HG02759 (cell line): Measurements from ENCODE around the gene TIPARP.
"Not testable (repeated sequence)": the region's sequence is repeated elsewhere in the genome, so short reads cannot be mapped to it uniquely, and the experiment has no call there.

Experiments used
- ATAC-seq: cut with Tn5 transposase; IDR thresholded peaks from one replicate; pipeline ENCODE4 v1.9.1; 2021; ENCODE audit warnings: mild to moderate bottlenecking, moderate library complexity; ENCODE audit not compliant: unreplicated experiment

Gene TIPARP

DNA sequence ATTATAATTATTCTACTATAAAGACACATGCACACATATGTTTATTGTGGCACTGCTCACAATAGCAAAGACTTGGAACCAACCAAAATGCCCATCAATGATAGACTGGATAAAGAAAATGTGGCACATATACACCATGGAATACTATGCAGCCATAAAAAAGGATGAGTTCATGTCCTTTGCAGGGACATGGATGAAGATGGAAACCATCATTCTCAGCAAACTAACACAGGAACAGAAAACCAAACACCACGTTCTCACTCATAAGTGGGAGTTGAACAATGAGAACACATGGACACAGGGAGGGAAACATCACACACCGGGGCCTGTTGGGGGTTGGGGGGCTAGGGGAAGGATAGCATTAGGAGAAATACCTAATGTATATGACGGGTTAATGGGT, 62.7 kb downstream of the TIPARP start:
- ATAC-seq, result not testable (repeated sequence)

DNA sequence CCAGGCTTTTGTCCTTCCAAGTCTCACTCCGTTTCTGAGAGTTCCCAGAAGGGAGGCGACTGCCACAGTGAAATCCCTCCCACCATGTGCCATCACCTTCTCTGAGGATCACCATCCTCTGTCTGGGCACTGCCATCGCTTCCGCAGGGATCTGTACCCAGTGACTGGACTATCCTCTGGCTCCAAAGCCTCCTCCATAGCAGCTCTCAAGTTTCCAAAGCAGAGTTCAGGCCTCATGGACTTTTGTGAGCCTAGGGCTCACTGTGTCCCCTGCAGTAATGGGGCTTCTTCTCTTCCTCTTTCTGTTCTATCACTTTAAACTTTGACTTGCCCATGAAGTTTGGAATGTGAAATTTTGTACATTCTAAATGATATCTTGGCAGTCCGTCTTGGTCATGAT, 63.9 kb downstream of the TIPARP start:
- no peak for ATAC-seq

GRCh38 chr3:156739976-156740375, 65.6 kb downstream of the TIPARP start:
- ATAC-seq, result no peak

- not testable (repeated sequence) for ATAC-seq
These were observed 66.2 kb downstream of the TIPARP start for GRCh38 chr3:156740581-156740980.

DNA sequence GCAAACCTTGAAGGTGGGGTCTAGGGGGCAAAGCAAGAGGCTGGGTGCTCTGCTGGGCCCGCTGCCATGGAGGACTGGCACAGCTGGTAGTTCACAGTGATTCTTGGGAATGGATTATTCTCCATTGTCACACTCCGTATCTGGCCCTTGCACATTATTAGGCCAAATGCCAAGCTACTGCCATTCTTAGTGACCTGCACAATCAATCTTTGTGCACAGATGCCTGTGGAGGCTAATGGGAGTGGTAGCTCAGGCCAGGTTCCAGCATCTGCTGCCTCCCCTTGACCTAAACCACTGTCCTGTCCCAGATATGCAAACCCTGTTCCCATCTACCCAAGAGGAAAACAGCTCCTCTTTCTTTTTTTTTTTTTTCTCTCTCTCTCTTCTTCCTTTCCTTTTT, 67.5 kb downstream of the TIPARP start:
- no peak for ATAC-seq

DNA sequence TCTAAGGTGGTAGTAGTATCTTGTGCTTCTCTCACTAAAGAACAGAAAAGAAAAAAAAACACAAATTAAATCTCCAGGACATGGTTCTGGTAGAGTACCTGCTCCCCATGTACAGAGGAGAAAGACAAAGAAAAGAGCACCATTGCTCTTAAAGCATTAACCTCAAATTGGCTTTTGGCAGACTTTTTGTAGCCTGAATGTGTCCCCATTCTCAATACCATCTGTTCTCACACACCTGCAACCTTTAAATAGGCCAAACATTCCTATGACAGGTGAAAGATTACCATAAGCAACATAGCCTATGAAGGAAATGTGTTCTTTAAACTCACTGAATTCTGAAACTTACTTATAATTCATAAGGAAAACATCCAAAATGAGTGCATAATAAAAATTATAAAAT, 68.0 kb downstream of the TIPARP start:
- no peak for ATAC-seq

- no peak for ATAC-seq
These were observed 69.5 kb downstream of the TIPARP start for GRCh38 chr3:156743859-156744258.

- no peak for ATAC-seq
These were observed 70.2 kb downstream of the TIPARP start for GRCh38 chr3:156744631-156745030.

DNA sequence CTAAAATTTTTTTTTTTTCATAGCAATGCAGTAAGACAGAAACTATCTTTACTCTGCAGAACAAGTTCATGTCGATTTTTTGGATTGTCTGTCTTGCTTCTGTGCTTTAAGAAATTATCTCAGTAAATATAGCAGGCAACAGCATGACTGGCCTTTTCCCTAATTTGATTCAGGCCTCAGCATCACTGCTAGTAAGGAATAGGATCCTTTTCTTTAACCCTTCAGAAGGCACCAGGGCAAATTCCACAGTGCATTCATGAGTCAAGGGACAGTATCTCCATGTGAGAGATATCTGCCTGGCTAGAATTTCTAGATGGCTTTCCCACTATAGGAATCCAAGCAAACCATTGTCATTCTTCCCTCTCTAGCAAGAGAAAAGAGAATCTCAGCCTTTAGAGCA, 71.4 kb downstream of the TIPARP start:
- no peak for ATAC-seq

DNA sequence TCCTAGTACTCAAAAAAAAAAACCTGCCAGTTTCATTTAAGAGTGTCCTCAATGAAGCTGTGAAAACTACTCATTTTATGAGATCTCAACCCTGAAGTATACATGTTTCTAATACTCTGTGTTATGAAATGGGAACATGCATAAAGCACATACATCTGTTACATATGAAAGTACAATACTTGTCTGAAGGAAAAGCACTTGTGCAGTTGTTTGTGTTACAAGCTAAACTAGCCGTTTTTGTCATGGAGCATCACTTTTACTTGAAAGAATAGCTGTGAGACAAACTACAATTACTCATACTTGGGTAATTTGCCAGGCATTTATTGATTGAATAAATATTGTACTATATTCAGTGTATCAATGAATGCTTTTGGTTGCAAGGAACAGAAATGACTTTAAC, 72.7 kb downstream of the TIPARP start:
- no peak for ATAC-seq

DNA sequence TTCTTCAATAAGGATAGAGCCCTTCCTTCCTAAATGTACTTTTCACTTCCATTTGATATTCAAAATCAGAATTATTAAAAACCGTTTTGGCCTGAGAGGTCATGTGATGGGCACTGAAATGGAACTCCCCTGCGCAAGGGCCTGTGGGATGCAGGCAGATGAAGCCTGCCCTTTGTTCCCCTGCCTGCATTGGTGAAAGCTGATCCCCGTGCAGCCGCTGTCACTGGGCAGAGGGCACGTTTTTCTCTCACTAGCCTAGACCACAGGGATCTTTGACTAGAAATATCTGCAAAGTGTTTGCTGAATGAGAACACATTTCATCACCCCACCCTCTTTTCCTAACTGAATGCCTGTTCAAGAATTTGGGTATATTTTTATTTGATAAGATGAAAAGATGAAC, 74.9 kb downstream of the TIPARP start:
- ATAC-seq, result no peak

DNA sequence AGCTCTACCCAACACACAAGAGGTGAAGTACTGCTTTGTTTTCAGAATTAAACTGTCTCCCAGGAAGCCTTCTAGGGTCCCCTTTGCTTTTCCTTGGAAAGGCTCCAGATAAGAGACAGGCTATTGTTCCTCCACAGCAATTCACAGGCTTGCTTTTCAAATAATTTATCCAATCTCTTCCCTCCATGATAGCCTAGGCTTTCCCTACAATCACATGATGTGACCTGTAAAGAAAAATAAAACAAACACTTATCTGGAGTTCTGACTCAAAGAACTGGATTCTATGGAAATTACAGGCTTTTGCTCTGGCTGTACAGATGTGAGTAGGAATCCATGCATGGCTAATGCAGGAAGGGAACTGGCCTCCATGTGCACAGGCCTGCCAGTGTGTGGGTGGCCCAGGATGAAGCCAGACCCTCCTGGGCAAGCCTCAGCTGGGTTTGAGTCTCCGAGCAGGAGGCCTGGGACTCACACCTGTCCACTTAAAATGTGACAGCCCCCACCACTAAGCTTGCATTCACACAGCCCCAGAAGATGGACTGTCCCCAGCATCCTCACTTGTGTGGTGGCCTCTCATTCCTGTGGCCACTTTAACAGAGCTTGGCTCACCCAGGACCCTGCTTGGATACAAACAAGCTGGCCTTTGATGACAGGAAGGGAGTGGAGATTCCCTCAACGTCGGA, 75.9 kb downstream of the TIPARP start:
- ATAC-seq, result no peak

GRCh38 chr3:156750874-156751245, 76.5 kb downstream of the TIPARP start:
- ATAC-seq, result no peak

DNA sequence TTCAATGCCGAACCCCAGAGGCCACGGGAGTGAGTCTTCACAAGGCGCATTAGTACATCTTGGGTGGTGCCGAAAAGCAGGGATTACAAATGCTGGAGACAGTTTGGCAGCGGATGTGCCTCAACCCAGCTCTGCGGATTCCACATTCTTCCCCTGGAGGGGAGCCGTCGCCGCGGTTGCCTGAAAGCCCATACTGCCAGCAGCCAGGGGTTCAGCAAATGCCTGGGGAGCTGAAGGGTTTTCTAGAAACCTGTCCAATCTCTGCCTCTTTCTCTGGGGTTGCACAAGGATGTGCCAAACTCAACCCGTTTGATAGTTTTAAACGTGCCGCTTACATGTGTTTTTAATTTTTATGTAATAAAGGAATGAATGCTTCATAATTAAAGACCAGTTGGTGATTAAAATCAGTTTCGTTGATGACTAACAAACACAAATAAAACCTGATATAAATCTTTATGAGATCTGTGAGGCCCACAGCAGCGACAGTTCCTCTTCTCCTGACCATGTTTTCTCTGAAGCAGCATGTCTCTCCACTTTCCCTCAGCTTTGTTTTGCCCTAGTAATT, 77.2 kb downstream of the TIPARP start:
- no peak for ATAC-seq
